DMS114 treated with DMSO at 0.1 percent for 48 hours (cell line): ENCODE measurements around the gene PRKCZ.

Source experiments
- DNase-seq: peaks from one replicate; lab custom pipeline; 2025; ENCODE audit not compliant: unreplicated experiment; lab: John Stamatoyannopoulos, UW

The PRKCZ gene

DNA sequence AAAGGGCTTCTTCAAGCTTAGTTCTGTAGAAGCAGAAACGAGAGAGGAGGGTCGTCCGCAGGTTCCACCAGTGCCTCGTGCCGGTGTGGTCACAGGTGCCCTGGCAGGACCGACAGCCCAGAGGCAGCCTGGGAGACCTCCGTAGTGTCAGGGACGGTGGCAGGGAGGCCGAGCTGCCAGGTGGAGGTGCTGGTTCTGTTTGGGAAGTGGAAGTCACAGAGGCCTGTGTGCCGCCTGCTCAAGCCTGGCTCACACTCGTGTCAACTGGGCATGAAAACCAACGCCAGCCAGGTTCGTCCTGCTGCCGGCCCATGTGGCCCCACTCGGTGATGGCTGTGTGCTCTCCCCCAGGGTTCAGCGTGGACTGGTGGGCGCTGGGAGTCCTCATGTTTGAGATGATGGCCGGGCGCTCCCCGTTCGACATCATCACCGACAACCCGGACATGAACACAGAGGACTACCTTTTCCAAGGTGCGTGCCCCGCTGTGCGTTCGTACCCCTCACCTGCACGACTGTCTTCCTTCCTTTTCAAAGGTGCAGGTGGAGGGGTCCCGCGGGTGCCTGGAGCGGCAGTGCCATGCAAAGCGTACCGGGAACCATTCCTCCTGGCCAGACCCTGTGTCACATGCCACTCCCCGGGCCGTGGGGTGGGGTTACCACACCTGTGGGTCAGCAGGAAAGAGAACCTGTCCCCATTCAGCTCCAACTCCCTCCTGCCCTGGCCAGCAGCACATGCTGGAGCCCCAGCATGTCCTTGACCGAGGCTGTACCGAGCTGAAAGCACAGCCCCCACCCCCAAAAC, 123.5 kb downstream of the PRKCZ start:
- DNase-seq = no peak

DNA sequence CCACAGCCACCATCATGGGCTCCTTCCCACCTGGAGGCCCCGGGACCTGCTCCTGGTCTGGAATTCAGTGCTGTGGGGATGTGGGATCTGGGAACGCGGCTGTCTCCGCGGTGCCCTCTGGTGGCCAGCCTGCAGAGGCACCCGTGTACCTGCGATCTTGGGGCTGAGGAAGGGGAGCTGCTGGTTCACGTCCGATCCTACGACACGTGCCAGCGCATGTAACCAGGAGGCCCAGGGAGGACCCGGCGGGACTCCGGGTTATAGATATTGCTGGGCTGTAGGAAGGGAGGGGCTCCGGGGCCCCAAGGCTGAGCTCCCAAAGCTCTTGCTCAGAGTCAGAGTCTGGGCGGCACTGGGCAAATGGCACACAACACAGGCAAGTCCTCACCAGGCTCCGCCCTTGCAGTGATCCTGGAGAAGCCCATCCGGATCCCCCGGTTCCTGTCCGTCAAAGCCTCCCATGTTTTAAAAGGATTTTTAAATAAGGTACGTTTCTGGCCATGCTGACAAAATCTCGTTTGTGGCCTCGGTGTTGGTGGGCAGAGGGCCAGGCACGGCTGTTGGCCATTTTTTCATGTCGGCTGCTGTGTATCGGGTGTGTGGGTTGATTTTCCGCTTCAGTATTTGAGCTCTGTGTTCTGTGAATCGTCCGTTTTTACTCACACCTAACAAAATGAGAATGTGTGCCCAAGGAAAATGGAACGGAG, 124.3 kb downstream of the PRKCZ start:
- peak; percentile 14 for DNase-seq

GRCh38 chr1:2175055-2175414, 124.8 kb downstream of the PRKCZ start:
- DNase-seq = no peak

DNA sequence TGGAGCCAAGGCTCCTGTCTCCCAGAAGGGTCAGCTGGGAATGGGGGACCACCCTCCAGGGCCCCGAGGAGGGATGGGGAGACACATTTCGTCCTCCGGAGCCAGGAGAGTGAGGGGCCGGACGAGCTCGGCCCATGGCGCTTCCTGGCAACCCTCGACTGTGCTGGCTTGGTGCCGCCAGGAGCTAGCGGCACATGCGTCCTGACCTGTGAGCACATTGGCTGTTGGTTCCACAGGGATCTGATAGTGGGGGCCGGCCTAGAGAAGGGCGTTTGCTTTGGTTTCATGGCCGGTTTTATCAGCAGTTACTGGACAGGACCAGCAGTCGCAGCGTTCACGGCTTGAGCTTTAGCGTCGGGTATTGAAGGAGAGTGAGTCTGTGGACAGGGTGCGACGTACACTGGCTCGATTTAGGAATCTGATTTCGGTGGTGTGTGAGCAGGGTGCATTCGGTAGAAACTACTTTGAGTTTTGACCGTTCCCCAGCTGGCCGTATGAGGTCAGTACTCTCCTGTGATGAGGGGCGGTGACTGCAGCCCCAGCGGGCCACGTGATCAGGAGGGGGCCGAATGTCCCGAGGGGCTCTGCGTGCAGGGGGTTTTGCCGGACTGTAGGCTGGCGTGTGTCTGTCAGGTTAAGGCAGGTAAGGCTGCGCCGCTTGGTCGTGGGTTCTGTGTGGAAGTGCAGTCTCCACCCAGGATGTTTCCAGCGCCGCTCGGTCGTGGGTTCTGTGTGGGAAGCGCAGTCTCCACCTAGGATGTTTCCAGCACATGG, 125.7 kb downstream of the PRKCZ start:
- no peak for DNase-seq

DNA sequence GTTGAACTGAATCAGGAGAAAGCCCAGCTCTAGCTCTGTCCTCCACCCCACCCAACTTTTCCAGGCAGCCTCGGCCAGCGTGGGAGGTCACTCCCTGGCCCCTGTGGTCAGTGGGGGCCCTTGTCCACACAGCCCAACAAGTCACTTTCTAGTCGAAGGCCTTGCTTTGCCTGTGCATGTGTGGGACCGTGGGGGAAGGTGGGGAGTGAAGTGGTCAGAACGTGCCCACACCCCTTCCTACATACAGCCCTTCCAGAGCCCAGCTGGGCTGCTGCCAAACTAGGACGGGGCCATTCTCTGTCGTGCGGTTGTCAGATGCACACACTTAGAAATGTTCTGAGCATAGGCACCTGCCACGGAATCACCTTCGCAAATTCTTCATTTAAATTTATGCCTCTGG, 126.4 kb downstream of the PRKCZ start:
- no peak for DNase-seq

DNA sequence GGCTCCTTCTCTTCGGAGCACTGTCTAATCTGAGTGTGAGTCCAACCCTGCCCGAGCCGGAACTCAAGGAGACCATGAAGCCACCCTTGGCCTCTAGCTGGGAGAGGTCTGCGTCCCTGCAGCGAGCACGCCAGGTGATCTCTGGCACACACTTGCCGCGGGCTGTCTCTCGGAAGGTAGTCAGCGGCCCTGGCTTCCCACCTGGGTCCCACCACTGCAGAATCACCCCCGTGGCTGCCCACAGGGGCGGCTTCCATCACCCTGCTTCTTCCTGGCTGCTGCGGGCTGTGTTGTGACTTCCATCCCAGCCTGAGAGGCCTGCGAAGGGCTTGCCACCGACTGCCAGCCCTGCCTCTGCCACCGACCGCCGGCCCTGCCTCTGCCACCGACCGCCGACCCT, 127.3 kb downstream of the PRKCZ start:
- no peak for DNase-seq

DNA sequence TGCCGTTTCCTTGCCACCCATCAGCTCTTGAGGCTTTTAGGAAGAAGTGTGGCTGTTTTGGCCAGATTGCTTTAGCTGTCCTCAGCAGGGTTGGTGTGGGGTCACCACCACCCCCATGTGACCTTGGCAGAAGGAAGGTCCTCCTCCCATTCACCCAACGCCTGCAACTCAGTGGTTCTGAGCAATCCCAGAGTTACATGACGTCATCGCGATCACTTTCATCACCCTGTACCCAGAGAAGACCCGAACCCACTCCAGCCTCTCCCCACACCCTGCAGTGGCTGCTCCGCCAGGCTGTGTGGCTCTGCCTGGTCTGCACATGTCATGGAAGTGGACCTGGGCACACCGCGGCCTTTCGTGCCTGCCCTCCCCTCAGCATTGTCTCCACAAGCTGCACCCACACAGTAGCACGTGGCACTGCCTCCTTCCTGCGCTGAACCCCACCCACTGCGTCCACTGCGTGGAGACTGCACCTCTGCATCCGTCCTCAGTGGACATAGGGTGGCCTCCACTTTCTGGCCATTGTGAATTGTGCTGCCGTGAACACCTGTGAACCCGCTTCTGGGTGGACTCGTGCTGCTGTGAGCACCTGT, 127.8 kb downstream of the PRKCZ start:
- DNase-seq = no peak

DNA sequence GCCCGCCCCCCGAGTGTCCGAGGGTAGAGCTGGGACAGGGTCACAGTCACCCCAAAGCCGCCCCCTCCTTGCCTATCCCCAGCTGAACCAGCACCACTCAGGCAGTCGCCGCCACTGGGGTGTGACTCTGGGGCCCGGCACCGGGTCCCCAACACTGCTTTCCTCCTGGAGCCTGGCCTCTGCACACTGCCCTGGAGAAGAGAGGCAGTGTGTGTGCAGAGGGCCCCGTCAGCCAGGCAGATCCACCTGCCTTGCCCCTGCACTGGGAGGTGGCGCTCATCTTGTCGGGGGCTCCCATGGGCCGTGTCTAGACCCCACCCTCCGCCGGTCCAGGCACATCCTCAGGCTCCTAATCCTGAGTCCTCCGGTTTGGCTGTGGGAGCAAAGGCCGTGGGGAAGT, 128.7 kb downstream of the PRKCZ start:
- DNase-seq = no peak

GRCh38 chr1:2179283-2180013, 129.2 kb downstream of the PRKCZ start:
- no peak for DNase-seq

DNA sequence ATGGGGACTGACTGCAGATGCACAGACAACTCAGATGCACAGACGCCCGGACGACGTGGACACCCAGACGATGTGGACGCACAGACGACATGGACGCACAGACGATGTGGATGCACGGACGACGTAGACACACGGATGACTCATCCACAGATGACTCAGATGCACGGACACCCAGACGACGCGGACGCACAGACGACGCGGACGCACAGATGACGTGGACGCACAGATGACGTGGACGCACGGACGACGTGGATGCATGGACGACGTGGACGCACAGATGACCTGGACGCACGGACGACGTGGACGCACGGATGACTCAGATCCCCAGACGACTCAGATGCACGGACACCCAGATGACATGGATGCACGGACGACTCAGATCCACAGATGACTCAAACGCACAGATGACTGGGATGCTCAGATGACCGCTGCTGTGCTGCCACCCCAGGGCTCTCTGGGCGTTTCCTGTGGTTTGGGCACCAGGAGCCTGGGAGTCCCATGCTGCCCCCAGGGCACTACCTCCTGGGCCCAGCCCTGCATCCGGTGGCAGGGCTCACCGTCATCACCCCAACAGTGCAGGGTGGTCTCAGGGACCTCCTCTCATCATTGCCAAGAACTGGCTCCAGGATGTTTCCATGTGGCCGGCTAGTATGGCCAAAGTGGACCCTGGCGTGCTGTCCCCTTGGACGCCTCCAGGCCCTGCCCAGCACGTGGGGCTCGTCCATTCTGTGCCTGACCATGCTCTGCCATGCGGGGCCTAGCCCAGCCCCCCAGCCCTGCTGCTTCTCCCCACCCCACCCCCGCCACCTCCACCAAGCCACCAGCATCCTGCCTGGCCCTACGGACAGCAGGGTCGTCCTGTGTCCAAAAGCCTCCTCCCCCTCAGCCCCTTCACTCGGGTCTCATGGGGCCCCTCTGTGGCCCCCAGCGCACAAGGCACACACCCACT, 130.4 kb downstream of the PRKCZ start:
- DNase-seq = no peak

DNA sequence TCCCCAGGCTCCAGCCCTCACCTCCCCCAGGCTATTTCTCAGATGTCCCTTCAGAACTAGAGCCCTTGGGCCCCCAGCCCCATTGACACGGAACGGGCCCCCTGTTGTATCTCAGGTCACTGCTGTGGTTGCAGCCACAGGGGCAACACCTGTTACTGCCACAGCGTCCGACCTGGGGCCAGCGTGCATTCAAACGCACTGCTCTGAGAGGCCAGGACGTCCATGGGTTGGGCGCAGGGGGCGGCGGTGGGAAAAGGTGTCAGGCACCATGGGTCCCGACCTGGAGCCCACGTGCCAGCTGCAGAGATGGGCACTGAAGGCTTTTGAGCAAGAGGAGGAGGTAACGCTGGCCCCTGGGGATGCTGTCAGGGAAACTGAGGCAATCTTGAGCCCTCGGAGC, 131.1 kb downstream of the PRKCZ start:
- no peak for DNase-seq

DNA sequence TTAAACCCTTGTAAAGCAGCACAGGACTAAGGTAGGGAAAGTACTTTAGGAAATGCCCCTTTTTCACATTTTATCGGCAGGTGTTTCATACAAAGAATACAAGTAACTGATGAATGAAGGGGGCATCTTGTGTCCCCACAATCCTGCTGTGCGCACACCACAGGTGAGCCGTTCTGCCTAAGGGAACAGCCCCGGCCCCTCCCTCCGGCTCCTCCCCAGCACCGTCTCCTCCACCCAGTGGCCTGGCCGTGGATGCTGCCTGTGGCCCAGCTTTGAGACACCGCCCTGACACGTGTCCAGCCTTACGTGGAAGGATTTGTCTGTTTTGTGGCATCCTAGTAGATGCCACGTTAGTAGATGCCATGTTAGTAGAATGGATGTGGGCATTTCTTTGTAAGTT, 131.5 kb downstream of the PRKCZ start:
- no peak for DNase-seq

DNA sequence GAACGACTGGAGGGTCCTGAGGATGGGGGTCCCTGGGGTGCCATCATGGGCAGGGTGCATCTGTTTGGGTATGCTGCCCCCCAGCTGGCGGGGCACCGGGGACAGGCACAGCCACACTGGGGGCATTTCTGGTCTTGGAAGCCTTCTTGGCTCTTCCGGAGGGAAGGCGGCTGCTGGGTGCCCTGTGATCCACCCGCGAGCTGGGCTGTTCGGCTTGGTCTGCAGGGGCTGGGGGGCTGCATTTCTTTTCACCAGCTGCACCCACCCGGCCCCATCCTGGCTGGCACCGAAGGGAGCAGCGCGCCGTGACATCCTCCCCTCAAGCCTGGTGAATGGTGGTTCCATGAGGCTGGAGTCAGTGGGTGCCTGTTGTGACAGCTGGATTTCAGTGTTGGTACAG, 132.2 kb downstream of the PRKCZ start:
- no peak for DNase-seq

DNA sequence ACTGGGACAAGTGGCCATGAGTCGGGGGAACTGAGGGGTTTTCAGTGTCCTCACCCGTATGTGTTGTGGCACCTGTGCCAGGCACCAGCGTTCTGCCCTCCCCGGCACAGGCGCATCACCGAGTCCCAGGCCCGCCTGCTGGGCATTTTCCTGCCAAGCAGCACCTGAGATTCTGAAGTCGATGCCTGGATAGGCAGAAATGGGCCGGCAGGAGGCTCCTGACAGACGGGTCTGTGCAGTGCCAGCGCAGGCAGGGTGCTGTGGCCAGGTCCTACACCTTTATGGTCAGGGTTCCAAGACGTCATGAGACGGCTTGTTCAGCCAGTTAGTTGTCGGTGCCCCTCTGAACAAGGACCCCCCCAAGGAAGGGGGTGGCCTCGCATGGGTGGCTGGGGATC, 133.7 kb downstream of the PRKCZ start:
- no peak for DNase-seq

- no peak for DNase-seq
These were observed 134.3 kb downstream of the PRKCZ start for GRCh38 chr1:2184531-2184930.

DNA sequence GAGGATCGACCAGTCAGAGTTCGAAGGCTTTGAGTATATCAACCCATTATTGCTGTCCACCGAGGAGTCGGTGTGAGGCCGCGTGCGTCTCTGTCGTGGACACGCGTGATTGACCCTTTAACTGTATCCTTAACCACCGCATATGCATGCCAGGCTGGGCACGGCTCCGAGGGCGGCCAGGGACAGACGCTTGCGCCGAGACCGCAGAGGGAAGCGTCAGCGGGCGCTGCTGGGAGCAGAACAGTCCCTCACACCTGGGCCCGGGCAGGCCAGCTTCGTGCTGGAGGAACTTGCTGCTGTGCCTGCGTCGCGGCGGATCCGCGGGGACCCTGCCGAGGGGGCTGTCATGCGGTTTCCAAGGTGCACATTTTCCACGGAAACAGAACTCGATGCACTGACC, 134.7 kb downstream of the PRKCZ start:
- DNase-seq = no peak

DNA sequence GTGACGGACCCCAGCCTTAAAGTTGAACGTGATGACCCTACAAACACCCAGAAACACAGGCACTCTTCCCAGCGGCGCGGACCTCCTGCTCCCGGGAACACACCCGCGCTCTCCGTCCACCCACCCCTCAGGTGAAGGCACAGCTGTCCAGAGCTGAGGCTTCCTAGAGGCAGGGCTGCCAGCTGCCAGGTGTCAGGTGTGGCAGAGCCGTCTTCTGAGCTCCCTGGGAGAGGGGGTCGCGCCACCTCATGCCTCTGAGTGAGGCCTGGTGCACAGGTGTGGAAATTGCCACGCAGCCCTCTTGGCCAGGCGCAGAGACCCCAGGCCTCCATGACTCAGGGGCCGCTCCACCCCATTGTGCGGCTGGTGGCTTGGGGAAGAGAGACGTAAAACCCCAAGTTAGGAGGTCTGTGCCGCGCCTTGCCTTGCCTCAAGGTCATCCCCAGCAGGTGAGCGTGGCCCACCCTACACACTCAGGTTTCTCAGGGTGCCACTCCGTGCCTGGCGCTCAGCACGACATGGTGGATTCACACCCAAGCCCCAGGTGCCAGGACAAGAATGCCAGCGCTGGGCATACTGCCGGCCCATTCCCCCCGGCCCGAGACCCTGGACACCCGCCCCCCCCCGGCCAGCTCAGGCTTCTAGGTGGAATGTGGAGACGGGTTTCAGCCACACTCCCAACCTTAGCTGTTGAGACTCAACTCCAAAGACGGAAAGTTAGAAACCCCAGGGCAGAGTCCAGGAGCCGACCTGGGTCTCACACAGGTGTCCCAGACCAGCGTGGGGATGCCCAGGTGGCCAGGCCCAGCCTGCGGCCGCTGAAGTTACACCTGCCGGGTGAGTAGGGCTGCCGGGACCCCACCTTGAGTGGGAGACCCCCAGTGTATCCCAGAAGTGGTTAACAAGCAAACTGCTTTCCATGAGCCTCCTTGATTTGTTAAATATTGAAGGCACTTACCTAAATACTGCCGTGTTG, 136.0 kb downstream of the PRKCZ start:
- no peak for DNase-seq

GRCh38 chr1:2186901-2187300, 136.7 kb downstream of the PRKCZ start:
- DNase-seq = no peak

DNA sequence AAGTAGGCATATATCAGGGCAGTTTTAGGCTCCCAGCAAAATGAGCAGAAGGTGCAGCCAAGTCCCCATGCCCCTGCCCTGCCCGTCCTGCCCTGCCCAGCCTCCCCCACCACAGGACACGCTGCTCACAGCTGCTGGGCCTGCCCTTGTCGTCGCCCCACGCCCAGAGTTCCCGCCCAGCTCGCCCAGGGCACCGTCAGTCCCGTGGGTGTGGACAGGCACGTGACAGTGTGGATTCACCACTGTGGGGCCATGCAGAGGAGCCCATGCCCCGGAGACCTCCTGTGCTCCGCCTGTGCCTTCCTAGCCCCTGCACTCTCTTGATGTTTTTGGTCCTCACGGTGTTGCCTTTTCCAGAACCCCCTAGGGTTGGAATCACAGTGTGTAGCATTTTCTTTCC, 137.4 kb downstream of the PRKCZ start:
- no peak for DNase-seq
